PC-3 (cell line): ENCODE data around the gene STK38L. TPM values are rescaled to one million over a fixed set of nuclear protein-coding genes. Genes with fewer than 3 reads are reported as not detected.

ENCODE experiments used
- ATAC-seq: fragments of 200-7000 bp; cut with Tn5 transposase; 2 replicates; pipeline ENCODE4 v1.9.1; 2020; ENCODE audit warnings: mild to moderate bottlenecking, moderate library complexity
- BruUV-seq: library from RNA; stranded (reverse); fragments of 400-500 nt; replicated peaks from 2 replicates; lab custom pipeline; 2021; lab: Mats Ljungman, UMichigan
- CTCF ChIA-PET: fragments of 300-600 bp; sonication (Branson Sonifier 250); formaldehyde crosslinking; loops from one replicate; lab custom pipeline; 2022; ENCODE audit warnings: antibody characterized with exemption; lab: Charles Lee
- POLR2A ChIA-PET: fragments of 300-600 bp; sonication (Branson Sonifier 250); formaldehyde crosslinking; loops from one replicate; lab custom pipeline; 2022; ENCODE audit warnings: antibody characterized with exemption; ENCODE audit not compliant: unreplicated experiment; lab: Charles Lee
- DNase-seq: peaks from one replicate; pipeline ENCODE4 v3.0.0-alpha.2; 2015
- H2AFZ ChIP-seq: fragments of 300-600 bp; sonication (generic); 2 replicates; pipeline ENCODE4 v1.6.0; 2016; ENCODE audit warnings: antibody characterized with exemption, low read length
- H3F3A ChIP-seq: fragments of 300-600 bp; sonication (generic); one replicate; pipeline ENCODE4 v1.6.0; 2017; ENCODE audit warnings: antibody characterized with exemption, low read length, control low read depth, mild to moderate bottlenecking; ENCODE audit not compliant: unreplicated experiment
- H3K27ac ChIP-seq: fragments of 300-600 bp; sonication (generic); 2 replicates; pipeline ENCODE4 v1.5.1; 2016; ENCODE audit warnings: mild to moderate bottlenecking, low read length
- H3K27me3 ChIP-seq: fragments of 300-600 bp; sonication (generic); 2 replicates; pipeline ENCODE4 v1.6.1; 2016; ENCODE audit warnings: low read length, mixed read lengths
- H3K36me3 ChIP-seq: fragments of 300-600 bp; sonication (generic); 2 replicates; pipeline ENCODE4 v1.6.1; 2016; ENCODE audit warnings: low read depth, mixed run types, low read length, mixed read lengths
- H3K4me1 ChIP-seq: fragments of 300-600 bp; sonication (generic); 2 replicates; pipeline ENCODE4 v1.5.1; 2016; ENCODE audit warnings: low read length; ENCODE audit not compliant: insufficient read depth
- H3K4me2 ChIP-seq: fragments of 300-600 bp; sonication (generic); 2 replicates; pipeline ENCODE4 v1.6.0; 2016; ENCODE audit warnings: low read length
- H3K4me3 ChIP-seq: fragments of 300-600 bp; sonication (generic); 2 replicates; pipeline ENCODE4 v1.5.1; 2016; ENCODE audit warnings: mild to moderate bottlenecking, low read length, mixed read lengths
- H3K79me2 ChIP-seq: fragments of 300-600 bp; sonication (generic); 2 replicates; pipeline ENCODE4 v1.6.1; 2017; ENCODE audit warnings: low read length, mixed read lengths
- H3K9ac ChIP-seq: fragments of 300-600 bp; sonication (generic); 2 replicates; pipeline ENCODE4 v1.6.0; 2016; ENCODE audit warnings: mild to moderate bottlenecking, low read length
- H3K9me2 ChIP-seq: fragments of 300-600 bp; sonication (generic); replicated peaks from 2 replicates; pipeline ENCODE4 v1.6.1; 2016; ENCODE audit warnings: mixed run types, low read length, mixed read lengths
- H3K9me3 ChIP-seq: fragments of 300-600 bp; sonication (generic); 2 replicates; pipeline ENCODE4 v1.6.1; 2016; ENCODE audit warnings: low read length, mixed read lengths
- H4K20me1 ChIP-seq: fragments of 300-600 bp; sonication (generic); 2 replicates; pipeline ENCODE4 v1.6.1; 2016; ENCODE audit warnings: low read length, mixed read lengths
- EZH2 ChIP-seq: fragments of 300-600 bp; sonication (generic); IDR thresholded peaks from one replicate; pipeline ENCODE4 v1.6.1; 2017; ENCODE audit warnings: antibody characterized with exemption, mild to moderate bottlenecking, low read length; ENCODE audit not compliant: unreplicated experiment
- EZH2phosphoT487 ChIP-seq: fragments of 300-600 bp; sonication (generic); IDR thresholded peaks from 2 replicates; pipeline ENCODE4 v1.6.1; 2018; ENCODE audit warnings: mild to moderate bottlenecking, antibody characterized with exemption, low read length, borderline replicate concordance
- intact Hi-C: fragments of 100-400 bp; cut with micrococcal nuclease; formaldehyde crosslinking; loops from 2 replicates; pipeline ENCODE4 v1.9.0; 2023
- total RNA-seq: library from RNA; depleted of rRNA; stranded (reverse); fragments of >200 nt; gene quantifications from 2 replicates; pipeline ENCODE4 v1.2.3, GENCODE V29; 2014
- TF ChIP-seq, protein P1 (sequence below): fragments of 300-600 bp; sonication (generic); conservative IDR thresholded peaks from 2 replicates; pipeline ENCODE4 v1.5.1; 2017; ENCODE audit warnings: antibody characterized with exemption, low read depth, mild to moderate bottlenecking, low read length

Gene STK38L
- total RNA-seq, 1 experiment from 2014 or later, result 32.3 TPM

- ATAC-seq (peak; percentile 74), DNase-seq (peak; percentile 57)
- H3K9me2 ChIP-seq, result no peaks in the 10 kb centered on the region
- no peak for TF ChIP-seq EZH2
- TF ChIP-seq, protein P1, sequence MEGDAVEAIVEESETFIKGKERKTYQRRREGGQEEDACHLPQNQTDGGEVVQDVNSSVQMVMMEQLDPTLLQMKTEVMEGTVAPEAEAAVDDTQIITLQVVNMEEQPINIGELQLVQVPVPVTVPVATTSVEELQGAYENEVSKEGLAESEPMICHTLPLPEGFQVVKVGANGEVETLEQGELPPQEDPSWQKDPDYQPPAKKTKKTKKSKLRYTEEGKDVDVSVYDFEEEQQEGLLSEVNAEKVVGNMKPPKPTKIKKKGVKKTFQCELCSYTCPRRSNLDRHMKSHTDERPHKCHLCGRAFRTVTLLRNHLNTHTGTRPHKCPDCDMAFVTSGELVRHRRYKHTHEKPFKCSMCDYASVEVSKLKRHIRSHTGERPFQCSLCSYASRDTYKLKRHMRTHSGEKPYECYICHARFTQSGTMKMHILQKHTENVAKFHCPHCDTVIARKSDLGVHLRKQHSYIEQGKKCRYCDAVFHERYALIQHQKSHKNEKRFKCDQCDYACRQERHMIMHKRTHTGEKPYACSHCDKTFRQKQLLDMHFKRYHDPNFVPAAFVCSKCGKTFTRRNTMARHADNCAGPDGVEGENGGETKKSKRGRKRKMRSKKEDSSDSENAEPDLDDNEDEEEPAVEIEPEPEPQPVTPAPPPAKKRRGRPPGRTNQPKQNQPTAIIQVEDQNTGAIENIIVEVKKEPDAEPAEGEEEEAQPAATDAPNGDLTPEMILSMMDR, result no peak
- intact Hi-C loops, result loop anchor here (2.0 kb wide), 1 partner anchor 16 kb away; no protein-coding TSS in a partner anchor
- H3K79me2 ChIP-seq, result no peaks in the 10 kb centered on the region
- no peak overlapping the region for H2AFZ ChIP-seq
- H3K27me3 ChIP-seq, result no peaks in the 10 kb centered on the region
- CTCF ChIA-PET, result no interaction called here
- H4K20me1 ChIP-seq, result no peaks in the 10 kb centered on the region
- POLR2A ChIA-PET, result no interaction called here
- peaks cover 17% of the 10 kb centered on the region for H3K4me1 ChIP-seq
- no peak overlapping the region for H3K4me3 ChIP-seq
- H3K4me2 ChIP-seq, result peak overlapping the region; percentile 9; the same call in 1 of the 2 replicates
- BruUV-seq, result no TSS peak
- H3K27ac ChIP-seq, result peak overlapping the region; percentile 9
- H3K36me3 ChIP-seq, result no peaks in the 10 kb centered on the region
- no peak overlapping the region for H3K9ac ChIP-seq
- no peaks in the 10 kb centered on the region for H3K9me3 ChIP-seq
- H3F3A ChIP-seq, result no peaks in the 10 kb centered on the region
Observed at GRCh38 chr12:27284751-27285150, 40.7 kb downstream of the STK38L start.

GRCh38 chr12:27285403-27285802 is 41.3 kb downstream of the STK38L start:
- no peaks in the 10 kb centered on the region for H3K9me3 ChIP-seq
- DNase-seq (no peak), ATAC-seq (peak; percentile 45)
- H3F3A ChIP-seq, result no peaks in the 10 kb centered on the region
- no peaks in the 10 kb centered on the region for H4K20me1 ChIP-seq
- BruUV-seq, result no TSS peak
- POLR2A ChIA-PET, result no interaction called here
- H3K4me2 ChIP-seq, result no peak overlapping the region
- CTCF ChIA-PET, result interaction anchor here (0.7 kb wide), 2 partner anchors 21 to 656 kb away, joined by 3 read pairs; no protein-coding TSS in a partner anchor
- H3K27me3 ChIP-seq, result no peaks in the 10 kb centered on the region
- peaks cover 17% of the 10 kb centered on the region for H3K4me1 ChIP-seq
- TF ChIP-seq EZH2 (no peak), EZH2phosphoT487 (no peak)
- TF ChIP-seq, protein P1, result no peak
- no peak overlapping the region for H3K4me3 ChIP-seq
- no peaks in the 10 kb centered on the region for H3K36me3 ChIP-seq
- H3K9ac ChIP-seq, result no peak overlapping the region
- H3K79me2 ChIP-seq, result no peaks in the 10 kb centered on the region
- intact Hi-C loops, result loop anchor here (2.0 kb wide), 1 partner anchor 15 kb away; no protein-coding TSS in a partner anchor
- no peaks in the 10 kb centered on the region for H3K9me2 ChIP-seq
- H2AFZ ChIP-seq, result no peak overlapping the region
- peak overlapping the region; percentile 7; the same call in 1 of the 2 replicates for H3K27ac ChIP-seq

DNA sequence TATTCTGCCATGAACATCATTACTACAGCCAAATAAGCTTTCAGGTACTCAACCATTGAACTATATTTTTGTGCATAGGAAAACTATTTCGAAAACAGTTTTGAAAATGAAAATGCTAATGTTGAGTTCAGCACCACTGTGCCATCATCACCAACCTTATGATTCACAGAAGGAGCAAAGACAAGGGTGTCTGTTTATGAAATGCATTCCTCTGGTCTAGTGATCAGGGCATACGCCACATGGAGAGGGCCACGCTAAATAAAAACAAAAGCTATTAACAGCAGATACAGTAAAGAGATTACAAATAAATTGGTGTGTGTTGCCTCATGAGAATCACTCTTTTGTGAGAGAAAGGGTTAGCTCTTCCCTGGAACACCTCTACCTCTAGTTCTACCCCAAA is 45.3 kb downstream of the STK38L start:
- no peaks in the 10 kb centered on the region for H3K27me3 ChIP-seq
- H3K9me3 ChIP-seq, result no peaks in the 10 kb centered on the region
- CTCF ChIA-PET, result no interaction called here
- H3K79me2 ChIP-seq, result no peaks in the 10 kb centered on the region
- H3K9ac ChIP-seq, result no peak overlapping the region
- POLR2A ChIA-PET, result no interaction called here
- DNase-seq, result no peak
- intact Hi-C loops, result no loop called here
- H3F3A ChIP-seq, result no peaks in the 10 kb centered on the region
- BruUV-seq, result no TSS peak
- H3K27ac ChIP-seq, result no peak overlapping the region
- no peaks in the 10 kb centered on the region for H4K20me1 ChIP-seq
- H3K4me3 ChIP-seq, result no peak overlapping the region
- H3K4me2 ChIP-seq, result no peak overlapping the region
- ATAC-seq, result no peak
- no peak for TF ChIP-seq EZH2
- TF ChIP-seq, protein P1, result no peak
- no peak for TF ChIP-seq EZH2phosphoT487
- no peak overlapping the region for H2AFZ ChIP-seq
- H3K9me2 ChIP-seq, result no peaks in the 10 kb centered on the region
- peaks cover 13% of the 10 kb centered on the region for H3K4me1 ChIP-seq
- H3K36me3 ChIP-seq, result no peaks in the 10 kb centered on the region
